HG02759 (cell line): ENCODE measurements around the gene DMXL2.
"Not testable (repeated sequence)": the region's sequence is repeated elsewhere in the genome, so short reads cannot be mapped to it uniquely, and the experiment has no call there.

Experiments
- ATAC-seq: cut with Tn5 transposase; IDR thresholded peaks from one replicate; pipeline ENCODE4 v1.9.1; 2021; ENCODE audit warnings: mild to moderate bottlenecking, moderate library complexity; ENCODE audit not compliant: unreplicated experiment

Gene DMXL2

DNA sequence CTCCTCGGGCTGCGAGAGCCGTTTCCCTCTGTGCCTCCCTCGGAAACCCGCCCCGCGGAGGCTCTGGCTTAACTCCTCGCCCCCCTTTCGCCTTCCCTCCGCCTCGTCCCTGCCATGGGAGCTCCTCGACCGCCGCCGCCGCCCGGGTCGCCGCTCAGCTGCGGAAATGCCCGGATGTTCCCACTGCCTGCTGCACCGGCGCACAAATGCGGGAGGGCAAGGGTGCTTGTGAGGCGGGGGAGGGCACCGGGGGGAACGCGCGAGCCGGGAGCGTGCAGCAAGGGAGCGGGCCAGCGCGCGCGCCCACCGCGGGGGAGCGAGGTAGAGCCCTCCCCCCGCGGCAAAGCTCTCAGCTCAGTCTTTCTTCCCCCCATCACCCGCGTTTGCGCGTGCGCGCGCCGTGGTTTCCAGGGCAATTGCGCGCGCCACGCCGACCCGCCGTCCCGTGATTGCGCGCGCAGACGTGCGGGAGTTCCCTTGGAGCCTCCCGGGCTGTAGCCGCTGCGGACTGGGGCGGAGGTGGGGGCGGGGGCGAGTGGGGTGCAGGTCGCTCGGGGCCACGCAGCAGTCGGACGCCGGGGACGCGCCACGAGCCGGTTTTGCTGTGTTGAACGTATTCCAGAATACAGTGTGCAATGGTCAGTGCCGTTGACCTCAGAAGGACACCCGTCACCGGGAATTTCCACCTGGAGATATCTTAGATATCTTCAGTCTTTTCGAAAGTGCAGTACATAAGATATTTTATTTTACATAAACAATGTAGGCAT lies at the start of gene DMXL2:
DMXL2 (minus strand) TSS at position 168 of the 767 bp plus-strand sequence. CDS start 226 bp downstream, outside the sequence.
- ATAC-seq, result peak; percentile 47

DNA sequence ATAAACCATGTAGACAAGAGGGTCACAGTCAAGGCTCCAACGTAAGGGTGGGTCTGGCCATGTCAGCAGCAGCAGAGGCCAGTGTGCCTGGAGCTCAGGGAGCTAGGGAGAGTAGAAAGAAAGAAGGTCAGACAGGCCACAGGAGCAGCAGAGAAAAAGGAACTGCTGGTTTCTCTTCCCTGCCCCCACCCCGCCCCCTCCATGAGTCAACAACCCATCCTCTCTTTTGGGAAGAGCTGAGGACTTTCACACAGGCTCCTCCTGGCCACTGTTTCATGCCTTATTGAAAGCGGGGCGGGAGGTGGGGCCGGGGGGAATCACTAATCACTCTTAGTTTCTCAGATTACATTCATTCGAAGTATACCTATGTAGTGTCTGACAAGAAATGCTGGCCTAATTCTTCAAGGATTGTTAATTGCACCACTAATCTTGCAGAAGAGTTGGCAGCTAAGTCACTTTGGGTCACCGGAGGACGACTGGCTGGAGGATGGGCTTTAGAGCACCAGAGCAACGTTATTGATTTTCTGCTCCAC lies 49.6 kb upstream of the DMXL2 start:
- no peak for ATAC-seq

- no peak for ATAC-seq
These were observed 46.8 kb upstream of the DMXL2 start for GRCh38 chr15:51669381-51669780.

DNA sequence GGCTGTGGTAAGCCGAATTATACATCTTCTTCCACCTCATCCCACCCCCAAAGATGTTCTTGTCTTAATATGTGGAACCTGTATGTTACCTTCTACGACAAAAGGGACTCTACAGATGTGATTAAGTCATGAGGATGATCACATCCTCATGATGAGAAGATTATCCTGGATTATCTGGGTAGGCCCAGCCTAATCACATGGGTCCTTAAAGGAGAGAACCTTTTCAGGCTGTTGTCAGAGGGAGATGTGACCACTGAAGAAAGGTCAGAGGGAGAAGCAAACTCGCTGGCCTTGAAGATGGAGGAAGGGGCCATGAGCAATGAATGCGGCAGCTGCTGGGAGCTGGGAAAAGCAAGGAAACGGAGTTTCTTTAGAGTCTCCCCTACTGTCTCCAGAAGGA lies 45.9 kb upstream of the DMXL2 start:
- no peak for ATAC-seq

DNA sequence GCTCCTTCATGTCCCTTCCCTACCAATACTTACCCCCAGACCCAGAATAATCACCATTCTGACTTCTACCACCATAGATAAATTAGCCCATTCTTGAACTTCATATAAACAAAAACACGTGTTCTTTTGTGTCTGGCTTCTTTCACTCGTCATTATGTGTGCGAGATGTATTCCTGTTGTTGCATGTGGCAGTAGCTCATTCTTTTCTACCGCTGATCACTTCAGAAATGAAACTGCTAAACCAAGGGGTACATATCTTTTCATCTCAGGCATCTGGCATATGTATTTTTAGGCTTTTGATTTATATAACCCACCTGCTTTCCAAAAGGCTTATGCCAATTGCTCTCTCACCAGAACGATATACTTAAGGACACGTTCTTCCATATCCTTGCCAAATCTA lies 44.9 kb upstream of the DMXL2 start:
- no peak for ATAC-seq

- ATAC-seq, result no peak
These were observed 38.5 kb upstream of the DMXL2 start for GRCh38 chr15:51661072-51661471.

DNA sequence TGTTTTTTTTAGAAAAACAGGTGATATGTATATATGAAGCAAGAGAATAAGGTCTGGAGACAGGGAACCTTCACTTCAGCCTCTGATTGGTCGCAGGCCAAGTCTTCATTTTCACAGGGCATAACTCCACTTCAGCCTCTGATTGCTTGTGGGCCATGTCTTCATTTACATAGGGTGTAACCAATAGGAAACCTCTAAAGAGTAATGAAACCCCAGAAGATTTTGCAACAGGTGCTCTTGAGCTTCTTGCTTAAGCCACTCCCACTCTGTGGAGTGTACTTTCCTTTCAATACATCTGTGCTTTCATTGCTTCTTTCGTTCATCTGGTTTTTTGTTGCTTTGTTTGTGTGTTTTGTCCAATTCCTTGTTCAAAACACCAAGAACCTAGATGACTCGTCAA lies 36.1 kb upstream of the DMXL2 start:
- no peak for ATAC-seq

DNA sequence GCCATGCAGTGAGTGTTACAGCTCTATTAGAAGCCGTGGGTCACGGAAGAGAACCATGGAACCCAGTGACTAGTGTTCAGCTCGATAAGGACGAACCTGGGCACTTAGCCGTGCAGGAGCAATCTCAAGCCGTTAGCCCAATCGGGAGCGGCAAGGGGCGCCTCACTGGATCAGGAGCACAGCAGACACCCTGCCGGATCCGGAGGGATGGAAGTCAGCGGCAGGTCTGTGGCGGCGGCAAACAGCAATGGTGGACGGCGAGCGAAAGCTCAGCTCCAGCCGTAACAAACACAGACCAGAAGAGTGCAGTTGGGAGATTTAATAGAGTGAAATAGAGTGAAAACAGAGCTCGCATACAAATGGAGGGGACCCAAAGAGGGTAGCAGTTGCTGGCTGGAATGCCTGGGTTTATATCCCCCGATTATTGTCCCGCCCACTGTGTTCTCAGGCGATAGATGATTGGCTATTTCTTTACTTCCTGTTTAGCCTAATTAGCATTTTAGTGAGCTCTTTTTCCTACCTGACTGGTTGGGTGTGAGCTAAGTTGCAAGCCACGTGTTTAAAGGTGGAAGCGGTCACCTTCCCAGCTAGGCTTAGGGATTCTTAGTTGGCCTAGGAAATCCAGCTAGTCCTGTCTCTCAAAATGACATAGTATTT lies 33.0 kb upstream of the DMXL2 start:
- ATAC-seq, result not testable (repeated sequence)

DNA sequence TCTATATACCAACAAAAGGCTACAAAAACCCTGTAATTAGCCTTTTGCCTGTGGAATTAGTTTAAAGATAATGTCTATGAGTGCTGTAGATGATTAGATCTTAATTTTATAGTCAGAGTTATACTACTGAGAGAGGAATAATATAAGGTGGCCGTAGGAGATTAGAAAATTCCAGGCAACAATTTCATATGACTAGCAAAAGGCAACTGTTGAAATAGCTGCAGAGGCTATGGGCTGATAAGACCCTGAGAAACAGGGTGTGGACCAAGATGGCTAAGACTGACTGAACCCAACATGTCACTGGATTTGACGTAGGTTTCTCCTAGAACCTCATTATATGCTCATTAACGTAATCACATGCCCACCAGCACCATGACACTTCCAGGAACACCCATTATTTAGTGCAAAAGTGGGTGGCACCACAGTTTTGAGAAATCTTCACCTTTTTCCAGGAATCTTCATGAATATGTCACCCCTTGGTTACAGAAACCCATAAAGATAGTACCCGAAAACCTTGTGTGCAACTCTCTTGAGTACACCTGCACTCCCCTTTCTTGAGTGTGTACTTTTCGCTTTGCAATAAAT lies 29.6 kb upstream of the DMXL2 start:
- ATAC-seq, result no peak

- peak; percentile 58 for ATAC-seq
These were observed 27.3 kb upstream of the DMXL2 start for GRCh38 chr15:51649659-51650521.

GRCh38 chr15:51648643-51649042 lies 26.1 kb upstream of the DMXL2 start:
- not testable (repeated sequence) for ATAC-seq

- ATAC-seq, result not testable (repeated sequence)
These were observed 25.5 kb upstream of the DMXL2 start for GRCh38 chr15:51648101-51648500.

DNA sequence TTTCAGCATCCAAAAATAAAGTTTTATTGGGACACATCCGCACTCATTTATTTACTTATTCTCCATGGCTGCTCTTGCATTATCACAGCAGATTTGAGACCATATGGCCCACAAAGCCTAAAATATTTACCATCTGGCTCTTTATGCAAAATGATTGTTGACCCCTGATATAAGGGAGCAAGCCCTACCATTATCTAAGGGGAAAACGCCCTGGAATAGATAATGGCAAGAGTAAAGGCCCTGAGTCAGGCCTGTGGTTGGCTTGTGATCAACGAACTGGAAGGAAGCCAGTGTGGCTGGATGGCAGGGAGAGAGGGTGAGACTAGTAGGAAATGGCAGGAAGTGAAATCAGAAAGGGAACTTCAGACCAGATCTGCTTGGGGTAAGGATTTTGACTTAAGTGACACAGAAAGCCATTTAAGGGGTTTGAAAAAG lies 24.6 kb upstream of the DMXL2 start:
- ATAC-seq, result no peak

GRCh38 chr15:51642696-51643095 lies 20.1 kb upstream of the DMXL2 start:
- no peak for ATAC-seq

- ATAC-seq, result no peak
These were observed 19.0 kb upstream of the DMXL2 start for GRCh38 chr15:51641490-51642130.

DNA sequence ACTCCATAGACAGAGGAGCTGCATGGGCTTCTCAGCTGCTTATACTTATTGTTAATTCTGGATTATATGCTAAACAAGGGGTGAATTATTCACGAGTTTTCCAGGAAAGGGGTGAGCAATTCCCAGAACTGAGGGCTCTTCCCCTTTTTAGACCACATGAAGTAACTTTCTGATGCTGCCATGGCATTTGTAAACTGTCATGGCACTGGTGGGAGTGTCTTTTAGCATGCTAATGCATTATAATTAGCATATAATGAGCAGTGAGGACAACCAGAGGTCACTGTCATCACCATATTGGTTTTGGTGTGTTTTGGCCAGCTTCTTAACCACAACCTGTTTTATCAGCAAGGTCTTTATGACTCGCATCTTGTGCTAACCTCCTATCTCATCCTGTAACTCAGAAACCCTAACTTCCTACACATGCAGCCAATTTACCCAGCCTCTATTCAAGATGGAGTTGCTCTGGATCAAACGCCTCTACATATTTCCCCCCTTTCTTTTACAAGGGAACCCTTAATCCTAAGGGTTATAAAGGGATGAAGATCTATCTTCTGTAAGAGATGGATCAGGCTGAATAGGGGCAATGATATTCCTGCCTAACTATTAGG lies 12.1 kb upstream of the DMXL2 start:
- no peak for ATAC-seq

DNA sequence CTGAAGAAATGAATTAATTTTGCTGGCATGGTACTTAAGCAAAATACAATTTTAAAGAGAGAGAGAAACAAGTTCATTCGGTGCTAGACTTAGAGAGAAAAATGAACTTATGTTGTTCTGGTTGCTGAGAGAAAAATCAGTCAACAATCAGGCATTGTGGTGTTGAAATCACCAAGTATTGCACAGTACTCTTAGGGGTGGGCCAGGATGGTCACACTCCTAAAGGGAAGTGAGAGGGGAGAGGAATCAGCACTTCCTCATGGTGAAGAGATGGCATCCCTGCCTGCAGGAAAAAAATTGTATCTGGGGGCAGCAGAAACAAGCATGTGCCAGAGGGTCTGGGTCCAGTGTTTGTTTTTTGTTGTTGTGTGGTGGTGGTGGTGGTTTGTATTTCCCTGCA lies 7.0 kb upstream of the DMXL2 start:
- ATAC-seq, result no peak

DNA sequence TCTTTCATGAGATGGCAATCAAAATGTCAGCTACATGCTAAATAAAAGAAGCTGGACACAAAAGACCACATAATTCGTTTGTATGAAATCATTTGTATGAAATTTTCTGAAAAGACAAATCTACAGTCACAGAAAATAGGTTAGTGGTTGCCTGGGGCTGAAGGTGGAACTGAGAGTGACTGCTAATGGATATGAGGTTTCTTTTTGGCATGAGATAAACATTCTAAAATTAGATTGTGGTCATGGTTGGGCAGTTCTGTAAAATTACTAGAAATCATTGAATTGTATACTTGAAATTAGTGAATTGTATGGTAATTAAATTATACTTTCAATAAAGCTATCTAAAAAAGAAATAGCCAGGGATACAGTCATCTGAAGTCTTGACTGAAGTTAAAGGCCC lies 2.7 kb upstream of the DMXL2 start:
- peak; percentile 23 for ATAC-seq

- ATAC-seq, result no peak
These were observed 1.5 kb upstream of the DMXL2 start for GRCh38 chr15:51624022-51624421.

DNA sequence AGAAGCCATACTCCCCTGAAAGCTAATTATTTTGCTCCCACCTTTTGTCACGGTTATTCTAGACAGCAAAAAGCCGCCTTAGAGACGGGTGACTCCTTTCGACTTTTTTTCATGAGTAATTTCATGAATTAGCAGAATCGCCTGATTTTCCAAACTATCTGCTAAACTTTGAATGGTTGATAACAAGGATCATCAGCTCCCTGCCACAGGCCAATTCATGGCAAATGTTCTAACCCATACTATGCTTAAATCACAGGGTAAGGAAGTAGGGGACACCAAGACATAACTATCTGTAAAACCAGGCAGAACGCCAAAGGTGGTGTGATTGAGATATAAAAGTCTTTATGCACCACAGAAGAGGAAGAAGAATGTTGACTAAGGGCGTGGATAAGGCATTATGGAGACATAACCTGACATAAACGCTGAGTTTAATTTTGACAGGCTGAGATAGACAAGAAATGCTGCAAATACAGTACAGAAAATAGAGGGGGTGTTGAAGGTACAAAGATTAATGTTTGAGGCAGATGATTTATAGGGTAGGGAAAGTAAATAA lies 891 bp upstream of the DMXL2 start:
- ATAC-seq, result no peak
